ENCODE results near the gene ADA. TPM values are rescaled to one million over a fixed set of nuclear protein-coding genes. Genes with fewer than 3 reads are reported as not detected.
"Not testable (repeated sequence)": the region's sequence is repeated elsewhere in the genome, so short reads cannot be mapped to it uniquely, and the experiment has no call there.

Gene ADA
- total and polyA plus RNA-seq, 9 of the 15 experiments (the other 6 are each of a cell fraction or from before 2014, with no cell fraction given), result 2.4 to 26.1 (median 5.3) TPM

- POLR2A ChIA-PET, result no interaction called here
- H3K27ac ChIP-seq (ENCODE audit: extremely low read depth, low read depth, low read length), result no peak overlapping the region
Measured at GRCh38 chr20:44589537-44589936, 62.0 kb downstream of the ADA start.

GRCh38 chr20:44588321-44588720, 63.2 kb downstream of the ADA start:
- H3K9me1 ChIP-seq (ENCODE audit: control insufficient read depth, insufficient read depth, low read length); H3K36me3 ChIP-seq (ENCODE audit: control insufficient read depth, insufficient read depth, low read length); in situ Hi-C loops (cut with MboI); DNase-seq (ENCODE audit: extremely low read depth in 1 of 4, low spot score in 3 of 4); FAIRE-seq; H3K4me2 ChIP-seq (ENCODE audit: insufficient read depth, low read length); H3K9me3 ChIP-seq (replicated peaks; ENCODE audit: control insufficient read depth, insufficient read depth, low read depth, low read length); BruUV-seq (replicated peaks); POLR2A ChIA-PET; H3K9ac ChIP-seq (ENCODE audit: insufficient read depth in 1 of 2, low read depth in 2 of 2, low read length in 2 of 2); H4K20me1 ChIP-seq (replicated peaks; ENCODE audit: control insufficient read depth, insufficient read depth, low read length); H3K27ac ChIP-seq (ENCODE audit: extremely low read depth, low read depth, low read length); H3K79me2 ChIP-seq (ENCODE audit: control insufficient read depth, insufficient read depth, low read length); H2AFZ ChIP-seq (ENCODE audit: low read depth, low read length); intact Hi-C loops (cut with micrococcal nuclease); H3K4me3 ChIP-seq; ATAC-seq: not testable (repeated sequence)
- H3K4me1 ChIP-seq (replicated peaks in 1 of 2; ENCODE audit: control insufficient read depth in 2 of 2, insufficient read depth in 2 of 2, low read length in 2 of 2), result peaks cover 5 to 11% of the 10 kb centered on the region in 2 experiments
- CTCF ChIA-PET (ENCODE audit: low intra/inter-chr PET ratio), result interaction anchor here (0.6 kb wide), 1 partner anchor 61 kb away, joined by 3 read pairs; no protein-coding TSS in a partner anchor
- peaks cover 0 to 11% of the 10 kb centered on the region in 2 experiments; a peak in 2 of 5 replicates for H3K27me3 ChIP-seq (ENCODE audit: control insufficient read depth in 2 of 2, insufficient read depth in 2 of 2, low read length in 2 of 2)
- whole genome bisulfite sequencing (ENCODE audit: insufficient coverage, low coverage, missing lambda C conversion rate), result 61% methylated on average over 9 of the region's 9 CpGs

More at GRCh38 chr20:44589537-44589936, 62.0 kb downstream of the ADA start:
- no peaks in the 10 kb centered on the region for H3K9me3 ChIP-seq (replicated peaks; ENCODE audit: control insufficient read depth, insufficient read depth, low read depth, low read length)
- H3K4me1 ChIP-seq (replicated peaks in 1 of 2; ENCODE audit: control insufficient read depth in 2 of 2, insufficient read depth in 2 of 2, low read length in 2 of 2), result peaks cover 5 to 13% of the 10 kb centered on the region in 2 experiments
- CTCF ChIA-PET (ENCODE audit: low intra/inter-chr PET ratio), result no interaction called here
- FAIRE-seq (no peak), DNase-seq (ENCODE audit: extremely low read depth in 1 of 4, low spot score in 3 of 4) (no peak), ATAC-seq (no peak)
- peaks cover 0 to 11% of the 10 kb centered on the region in 2 experiments; a peak in 2 of 5 replicates for H3K27me3 ChIP-seq (ENCODE audit: control insufficient read depth in 2 of 2, insufficient read depth in 2 of 2, low read length in 2 of 2)
- WGBS (ENCODE audit: insufficient coverage, low coverage, missing lambda C conversion rate), result 19% methylated on average over 4 of the region's 4 CpGs
- no peaks in the 10 kb centered on the region for H3K79me2 ChIP-seq (ENCODE audit: control insufficient read depth, insufficient read depth, low read length)
- H3K9me1 ChIP-seq (ENCODE audit: control insufficient read depth, insufficient read depth, low read length), result no peaks in the 10 kb centered on the region
- H3K4me2 ChIP-seq (ENCODE audit: insufficient read depth, low read length), result no peak overlapping the region
- H3K4me3 ChIP-seq, result no peak overlapping the region
- H3K36me3 ChIP-seq (ENCODE audit: control insufficient read depth, insufficient read depth, low read length), result no peaks in the 10 kb centered on the region
- intact Hi-C loops (cut with micrococcal nuclease) (no loop called here), in situ Hi-C loops (cut with MboI) (no loop called here)
- no peaks in the 10 kb centered on the region for H4K20me1 ChIP-seq (replicated peaks; ENCODE audit: control insufficient read depth, insufficient read depth, low read length)
- no peak overlapping the region for H3K9ac ChIP-seq (ENCODE audit: insufficient read depth in 1 of 2, low read depth in 2 of 2, low read length in 2 of 2)
- no TSS peak for BruUV-seq (replicated peaks)
- no peak overlapping the region for H2AFZ ChIP-seq (ENCODE audit: low read depth, low read length)
- TF ChIP-seq TBP (optimal IDR thresholded peaks at IDR 0.05; ENCODE audit: low read depth, low read length) (no peak), KAT7 (CRISPR knock-in tag; IDR thresholded peaks at IDR 0.05; ENCODE audit: borderline replicate concordance) (no peak), TAF1 (IDR thresholded peaks at IDR 0.05; ENCODE audit: control insufficient read depth, extremely low read depth, insufficient read depth, low read length, severe bottlenecking) (no peak), ZNF354B (CRISPR knock-in tag; IDR thresholded peaks at IDR 0.05) (no peak), GATAD2B (IDR thresholded peaks at IDR 0.05; ENCODE audit: borderline replicate concordance) (no peak), TEAD2 (tag; IDR thresholded peaks at IDR 0.05) (no peak)
